GM23248 (cell line): ENCODE measurements around the gene IGFL1. TPM values are rescaled to one million over a fixed set of nuclear protein-coding genes. Genes with fewer than 3 reads are reported as not detected.
"Not testable (repeated sequence)": the region's sequence is repeated elsewhere in the genome, so short reads cannot be mapped to it uniquely, and the experiment has no call there.

ENCODE experiments used
- DNase-seq: peaks from one replicate; pipeline ENCODE4 v3.0.0-alpha.2; 2015
- H2AFZ ChIP-seq: fragments of 200-600 bp; sonication (generic); 2 replicates; pipeline ENCODE4 v1.6.1; 2016; ENCODE audit warnings: antibody characterized with exemption
- H3F3A ChIP-seq: fragments of 200-600 bp; sonication (generic); 2 replicates; pipeline ENCODE4 v1.6.1; 2016; ENCODE audit warnings: mild to moderate bottlenecking, antibody characterized with exemption, mixed run types; ENCODE audit not compliant: insufficient read depth
- H3K27ac ChIP-seq: fragments of 200-600 bp; sonication (generic); 2 replicates; pipeline ENCODE4 v1.5.1; 2016; ENCODE audit warnings: mild to moderate bottlenecking
- H3K27me3 ChIP-seq: fragments of 200-600 bp; sonication (generic); replicated peaks from 2 replicates; pipeline ENCODE4 v1.6.1; 2016; ENCODE audit warnings: mild to moderate bottlenecking; ENCODE audit not compliant: insufficient read depth
- H3K36me3 ChIP-seq: fragments of 200-600 bp; sonication (generic); 2 replicates; pipeline ENCODE4 v1.6.1; 2016; ENCODE audit warnings: low read depth, mild to moderate bottlenecking
- H3K4me1 ChIP-seq: fragments of 200-600 bp; sonication (generic); 2 replicates; pipeline ENCODE4 v1.6.1; 2016; ENCODE audit warnings: mild to moderate bottlenecking; ENCODE audit not compliant: insufficient read depth
- H3K4me2 ChIP-seq: fragments of 200-600 bp; sonication (generic); one replicate; pipeline ENCODE4 v1.6.1; 2016; ENCODE audit warnings: mild to moderate bottlenecking; ENCODE audit not compliant: unreplicated experiment
- H3K4me3 ChIP-seq: fragments of 200-600 bp; sonication (generic); 2 replicates; pipeline ENCODE4 v1.5.1; 2016; ENCODE audit warnings: mild to moderate bottlenecking
- H3K79me2 ChIP-seq: fragments of 200-600 bp; sonication (generic); 2 replicates; pipeline ENCODE4 v1.6.1; 2016; ENCODE audit warnings: mild to moderate bottlenecking; ENCODE audit not compliant: insufficient read depth
- H3K9ac ChIP-seq: fragments of 200-600 bp; sonication (generic); 2 replicates; pipeline ENCODE4 v1.6.1; 2016; ENCODE audit warnings: mild to moderate bottlenecking
- H3K9me2 ChIP-seq: fragments of 200-600 bp; sonication (generic); 2 replicates; pipeline ENCODE4 v1.6.1; 2016; ENCODE audit warnings: mixed run types, mild to moderate bottlenecking, moderate library complexity; ENCODE audit not compliant: insufficient read depth
- H3K9me3 ChIP-seq: fragments of 200-600 bp; sonication (generic); one replicate; pipeline ENCODE4 v1.6.1; 2017; ENCODE audit warnings: low read depth
- H4K20me1 ChIP-seq: fragments of 200-600 bp; sonication (generic); 2 replicates; pipeline ENCODE4 v1.6.0; 2016; ENCODE audit not compliant: insufficient read depth
- EZH2 ChIP-seq: fragments of 200-600 bp; sonication (generic); IDR thresholded peaks from 2 replicates; pipeline ENCODE4 v1.6.1; 2018; ENCODE audit warnings: antibody characterized with exemption, mild to moderate bottlenecking; ENCODE audit not compliant: insufficient read depth, poor library complexity, severe bottlenecking
- EZH2phosphoT487 ChIP-seq: fragments of 200-600 bp; sonication (generic); IDR thresholded peaks from 2 replicates; pipeline ENCODE4 v1.6.1; 2018; ENCODE audit warnings: antibody characterized with exemption, moderate library complexity, mild to moderate bottlenecking, low read depth; ENCODE audit not compliant: insufficient read depth
- WGBS, 2 experiments: methylation state at CpG; one replicate each; pipeline ENCODE4 v1.1.6; 2015 to 2017; ENCODE audit warnings: low lambda C conversion rate in 2 of 2, low coverage in 1 of 2; ENCODE audit errors: missing lambda C conversion rate in 2 of 2; 5-methylcytosine and 5-hydroxymethylcytosine counted together
- in situ Hi-C: fragments of 300-500 bp; cut with MboI; formaldehyde crosslinking; loops from 2 replicates; pipeline ENCODE4 v1.15.0; 2020
- polyA plus RNA-seq: library from polyadenylated mRNA; unstranded; fragments of >200 nt; fragmentation: Nextera tagmentation; extraction: Ambion mirVana; gene quantifications from 2 replicates; pipeline ENCODE4 v1.2.1, GENCODE V29; 2016
- total RNA-seq: library from RNA; depleted of rRNA; stranded (reverse); fragments of >200 nt; shearing (Covaris generic); gene quantifications from 2 replicates; pipeline ENCODE4 v1.2.3, GENCODE V29; 2014

The IGFL1 gene
- total and polyA plus RNA-seq, 2 experiments from 2014 or later = not detected

DNA sequence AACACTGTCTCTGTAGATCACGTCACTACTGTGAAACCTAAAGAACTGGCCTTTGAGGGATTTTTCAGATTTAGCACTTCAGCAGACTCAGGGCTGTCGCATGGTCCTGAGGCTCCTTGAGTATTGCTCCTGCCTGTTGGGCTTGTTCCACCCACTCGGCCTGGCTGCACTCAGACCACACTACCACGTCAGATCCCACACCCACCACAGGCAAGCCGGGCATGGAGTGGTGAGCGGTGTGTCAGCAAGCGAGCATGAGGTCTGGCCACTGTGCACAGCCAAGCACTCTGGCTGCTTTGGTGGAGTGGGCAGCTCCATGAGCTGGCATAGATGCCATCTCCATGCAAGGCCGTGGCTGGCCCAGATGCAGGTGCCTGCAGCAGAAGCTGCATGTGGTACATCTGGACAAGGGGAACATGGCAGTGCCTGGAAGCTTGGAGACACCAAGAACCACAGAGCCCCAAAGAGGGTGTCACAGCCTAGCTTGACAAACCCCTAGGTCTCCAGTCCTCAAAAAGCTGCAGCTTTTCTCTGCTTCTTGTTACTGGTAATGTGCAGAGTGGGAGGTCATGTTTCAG is 9.4 kb upstream of the IGFL1 start:
- Histone ChIP-seq H3K27me3 (peaks cover 29% of the 10 kb centered on the region), H2AFZ (no peak overlapping the region), H3K36me3 (no peaks in the 10 kb centered on the region), H4K20me1 (no peaks in the 10 kb centered on the region), H3K4me2 (no peak overlapping the region), H3K4me3 (no peak overlapping the region), H3K27ac (no peak overlapping the region), H3K4me1 (0 out of 2 replicates have a peak, but pooled peaks cover 7% of the 10 kb centered on the region), H3K9me2 (no peaks in the 10 kb centered on the region), H3K9ac (no peak overlapping the region), H3K79me2 (no peaks in the 10 kb centered on the region), H3K9me3 (no peaks in the 10 kb centered on the region), H3F3A (peaks cover 5% of the 10 kb centered on the region; the same call in 1 of the 2 replicates)
- no peak for TF ChIP-seq EZH2
- no peak for TF ChIP-seq EZH2phosphoT487
- no peak for DNase-seq
- in situ Hi-C loops = no loop called here
- WGBS, 2 experiments = 48 to 56% methylated on average over 8 of the region's 8 CpGs

DNA sequence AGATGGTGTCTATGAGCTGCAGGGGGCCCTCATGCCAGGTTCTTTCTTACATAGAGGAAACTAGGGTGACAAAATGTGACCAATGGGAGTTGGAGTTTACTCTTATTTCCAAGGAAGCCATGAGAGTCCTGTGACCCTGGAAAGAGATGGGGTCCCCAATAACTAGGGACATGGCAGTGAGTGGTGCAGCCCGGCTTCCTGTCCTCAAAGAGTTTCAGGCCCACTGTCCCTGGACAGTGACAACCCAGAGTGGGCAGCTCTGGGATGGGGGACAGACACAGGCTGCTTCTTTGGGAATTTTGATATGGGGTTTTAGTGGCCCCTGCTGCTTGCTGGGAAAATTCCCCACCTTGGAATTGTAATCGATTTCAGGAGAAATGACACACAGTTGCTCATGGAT is 8.4 kb upstream of the IGFL1 start:
- H3K9me2 ChIP-seq = no peaks in the 10 kb centered on the region
- H2AFZ ChIP-seq = no peak overlapping the region
- H3K9ac ChIP-seq = no peak overlapping the region
- H3K27ac ChIP-seq = no peak overlapping the region
- H3K36me3 ChIP-seq = no peaks in the 10 kb centered on the region
- H3F3A ChIP-seq = peaks cover 5% of the 10 kb centered on the region; the same call in 1 of the 2 replicates
- 6 to 28% methylated on average over 2 of the region's 2 CpGs for WGBS, 2 experiments
- peaks cover 33% of the 10 kb centered on the region for H3K27me3 ChIP-seq
- no peak overlapping the region for H3K4me2 ChIP-seq
- H3K79me2 ChIP-seq = no peaks in the 10 kb centered on the region
- H3K4me3 ChIP-seq = no peak overlapping the region
- TF ChIP-seq EZH2phosphoT487 (no peak), EZH2 (no peak)
- H4K20me1 ChIP-seq = no peaks in the 10 kb centered on the region
- in situ Hi-C loops = no loop called here
- H3K4me1 ChIP-seq = 0 out of 2 replicates have a peak, but pooled peaks cover 7% of the 10 kb centered on the region
- DNase-seq = no peak
- no peaks in the 10 kb centered on the region for H3K9me3 ChIP-seq

GRCh38 chr19:46221981-46222610 is 7.4 kb upstream of the IGFL1 start:
- no peaks in the 10 kb centered on the region for H3K36me3 ChIP-seq
- H3K4me1 ChIP-seq = 0 out of 2 replicates have a peak, but pooled peaks cover 7% of the 10 kb centered on the region
- H3K27ac ChIP-seq = no peak overlapping the region
- no peaks in the 10 kb centered on the region for H4K20me1 ChIP-seq
- no peak overlapping the region for H2AFZ ChIP-seq
- peaks cover 37% of the 10 kb centered on the region for H3K27me3 ChIP-seq
- no peak overlapping the region for H3K4me2 ChIP-seq
- peak; percentile 90 for DNase-seq
- H3F3A ChIP-seq = peaks cover 5% of the 10 kb centered on the region; the same call in 1 of the 2 replicates
- no peaks in the 10 kb centered on the region for H3K9me2 ChIP-seq
- H3K9me3 ChIP-seq = no peaks in the 10 kb centered on the region
- no peak overlapping the region for H3K9ac ChIP-seq
- 16 to 17% methylated on average over 7 of the region's 7 CpGs for WGBS, 2 experiments
- in situ Hi-C loops = no loop called here
- TF ChIP-seq EZH2phosphoT487 (no peak), EZH2 (no peak)
- H3K4me3 ChIP-seq = no peak overlapping the region
- no peaks in the 10 kb centered on the region for H3K79me2 ChIP-seq

DNA sequence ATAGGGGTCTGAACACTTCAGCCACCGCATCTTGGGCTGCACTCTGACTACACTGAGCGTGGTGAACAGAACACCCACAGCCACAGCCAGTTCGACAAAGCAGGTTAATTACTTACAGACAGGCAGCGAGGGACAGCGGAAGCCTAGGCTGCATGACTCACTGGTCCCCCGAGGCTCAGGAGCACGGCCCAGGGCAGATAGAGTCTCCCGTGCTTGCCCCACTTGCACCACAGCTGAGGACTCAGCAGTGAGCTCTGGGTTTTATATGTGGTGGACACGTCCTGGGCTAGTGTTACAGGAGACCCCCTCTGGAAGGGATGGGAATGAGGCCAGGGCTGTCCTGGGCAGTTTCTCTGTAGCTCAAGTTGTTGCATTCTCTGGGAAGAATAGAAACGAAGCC is 5.8 kb upstream of the IGFL1 start:
- H3K79me2 ChIP-seq, H3F3A ChIP-seq, H3K4me1 ChIP-seq, H2AFZ ChIP-seq, H3K4me2 ChIP-seq, in situ Hi-C loops, H4K20me1 ChIP-seq, H3K4me3 ChIP-seq, H3K9me3 ChIP-seq, H3K9ac ChIP-seq, H3K9me2 ChIP-seq, H3K27ac ChIP-seq, H3K36me3 ChIP-seq: not testable (repeated sequence)
- H3K27me3 ChIP-seq = peaks cover 44% of the 10 kb centered on the region
- WGBS, 2 experiments = 43 to 53% methylated on average over 9 to 10 of the region's 10 CpGs
- DNase-seq = peak; percentile 44
